GM19455 (cell line): ENCODE results near the gene PRKCE.

Experiments used
- ATAC-seq: cut with Tn5 transposase; IDR thresholded peaks from one replicate; pipeline ENCODE4 v1.9.1; 2021; ENCODE audit not compliant: unreplicated experiment

The PRKCE gene

GRCh38 chr2:45774688-45775244, 123.3 kb downstream of the PRKCE start:
- no peak for ATAC-seq

- no peak for ATAC-seq
These were observed 124.9 kb downstream of the PRKCE start for GRCh38 chr2:45776160-45776955.

- ATAC-seq, result no peak
These were observed 126.7 kb downstream of the PRKCE start for GRCh38 chr2:45777996-45778719.

GRCh38 chr2:45778720-45779171, 127.3 kb downstream of the PRKCE start:
- peak; percentile 75 for ATAC-seq

- no peak for ATAC-seq
These were observed 129.3 kb downstream of the PRKCE start for GRCh38 chr2:45780541-45781463.

- no peak for ATAC-seq
These were observed 130.0 kb downstream of the PRKCE start for GRCh38 chr2:45781464-45781811.

- no peak for ATAC-seq
These were observed 131.0 kb downstream of the PRKCE start for GRCh38 chr2:45782436-45782835.

GRCh38 chr2:45782986-45783385, 131.5 kb downstream of the PRKCE start:
- no peak for ATAC-seq

GRCh38 chr2:45786030-45786835, 134.8 kb downstream of the PRKCE start:
- ATAC-seq, result no peak

- ATAC-seq, result no peak
These were observed 135.4 kb downstream of the PRKCE start for GRCh38 chr2:45786836-45787357.

GRCh38 chr2:45788401-45788800, 136.9 kb downstream of the PRKCE start:
- no peak for ATAC-seq

- no peak for ATAC-seq
These were observed 137.8 kb downstream of the PRKCE start for GRCh38 chr2:45789317-45789716.

- no peak for ATAC-seq
These were observed 138.7 kb downstream of the PRKCE start for GRCh38 chr2:45789961-45790723.

GRCh38 chr2:45793305-45793962, 142.0 kb downstream of the PRKCE start:
- ATAC-seq, result no peak

GRCh38 chr2:45794134-45794617, 142.7 kb downstream of the PRKCE start:
- no peak for ATAC-seq

GRCh38 chr2:45796500-45796899, 145.0 kb downstream of the PRKCE start:
- ATAC-seq, result no peak

GRCh38 chr2:45797451-45798230, 146.2 kb downstream of the PRKCE start:
- ATAC-seq, result no peak
